HepG2 (cell line): ENCODE results near the gene DIP2C.

ENCODE experiments used
- ATF7 ChIP-seq, 2 experiments: fragments of 450-650 bp in 1 of 2; sonication (generic) in 1 of 2; formaldehyde crosslinking in 1 of 2; IDR thresholded peaks; 2 replicates each; pipeline versions ENCODE4 v1.4.0 to v1.6.1; 2016 to 2020; ENCODE audit warnings: antibody characterized with exemption in 1 of 2, mild to moderate bottlenecking in 1 of 2, missing genetic modification reagents in 1 of 2
- EED ChIP-seq: sonication (generic); formaldehyde crosslinking; IDR thresholded peaks from 2 replicates; pipeline ENCODE4 v1.5.0; 2020; ENCODE audit warnings: mild to moderate bottlenecking, missing genetic modification reagents
- PCBP1 ChIP-seq: fragments of 200-400 bp; formaldehyde crosslinking; IDR thresholded peaks from 2 replicates; pipeline ENCODE4 v1.6.1; 2017; ENCODE audit warnings: mild to moderate bottlenecking, low read depth, low read length, borderline replicate concordance
- POLR2A ChIP-seq, 2 experiments: IDR thresholded peaks; 2 replicates each; pipeline ENCODE4 v1.6.1; 2011; ENCODE audit warnings: low read depth in 2 of 2, low read length in 2 of 2, mild to moderate bottlenecking in 1 of 2, moderate library complexity in 1 of 2; ENCODE audit not compliant: insufficient read depth in 1 of 2
- RFX5 ChIP-seq: IDR thresholded peaks from 2 replicates; pipeline ENCODE4 v1.6.1; 2011; ENCODE audit warnings: low read depth, low read length, improper control_type of control experiment
- TCF7L2 ChIP-seq: IDR thresholded peaks from 2 replicates; pipeline ENCODE4 v1.6.1; 2011; ENCODE audit warnings: mild to moderate bottlenecking, low read depth, low read length, moderate library complexity
- TF ChIP-seq, protein P1 (sequence below): sonication (generic); formaldehyde crosslinking; IDR thresholded peaks from 2 replicates; pipeline ENCODE4 v1.5.0; 2020; ENCODE audit warnings: mild to moderate bottlenecking, missing genetic modification reagents, moderate library complexity
- TF ChIP-seq, protein P2 (sequence below): sonication (generic); formaldehyde crosslinking; IDR thresholded peaks from 2 replicates; pipeline ENCODE4 v1.4.0; 2020; ENCODE audit warnings: missing genetic modification reagents
- TF ChIP-seq, protein P3 (sequence below): sonication (generic); formaldehyde crosslinking; conservative IDR thresholded peaks from 2 replicates; pipeline ENCODE4 v1.4.0; 2020; ENCODE audit warnings: missing genetic modification reagents
- TF ChIP-seq, protein P4 (sequence below): sonication (generic); formaldehyde crosslinking; IDR thresholded peaks from 2 replicates; pipeline ENCODE4 v1.4.0; 2020; ENCODE audit warnings: missing genetic modification reagents, mild to moderate bottlenecking, borderline replicate concordance
- TF ChIP-seq, protein P5 (sequence below): IDR thresholded peaks from 2 replicates; pipeline ENCODE4 v1.6.1; 2012; ENCODE audit warnings: inconsistent platforms

DNA sequence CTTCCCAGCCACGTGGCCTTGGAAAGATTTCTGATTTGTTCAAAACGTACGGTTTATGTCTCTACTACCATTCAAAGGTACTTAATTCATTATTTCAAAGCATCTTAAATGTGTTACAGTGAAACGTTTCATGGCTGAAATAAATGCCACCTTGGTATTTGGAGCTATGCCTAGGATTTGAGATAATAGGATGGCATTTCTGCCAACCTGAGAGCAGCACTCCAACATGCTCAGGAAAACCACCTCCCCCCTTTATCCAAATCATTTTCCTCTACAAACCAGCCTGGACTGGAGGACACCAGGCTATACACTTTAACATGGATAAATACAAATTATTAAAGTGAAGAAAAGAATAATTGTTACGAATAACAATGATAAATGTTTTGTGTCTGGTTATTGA, 293.4 kb downstream of the DIP2C start:
- TF ChIP-seq, protein P1, sequence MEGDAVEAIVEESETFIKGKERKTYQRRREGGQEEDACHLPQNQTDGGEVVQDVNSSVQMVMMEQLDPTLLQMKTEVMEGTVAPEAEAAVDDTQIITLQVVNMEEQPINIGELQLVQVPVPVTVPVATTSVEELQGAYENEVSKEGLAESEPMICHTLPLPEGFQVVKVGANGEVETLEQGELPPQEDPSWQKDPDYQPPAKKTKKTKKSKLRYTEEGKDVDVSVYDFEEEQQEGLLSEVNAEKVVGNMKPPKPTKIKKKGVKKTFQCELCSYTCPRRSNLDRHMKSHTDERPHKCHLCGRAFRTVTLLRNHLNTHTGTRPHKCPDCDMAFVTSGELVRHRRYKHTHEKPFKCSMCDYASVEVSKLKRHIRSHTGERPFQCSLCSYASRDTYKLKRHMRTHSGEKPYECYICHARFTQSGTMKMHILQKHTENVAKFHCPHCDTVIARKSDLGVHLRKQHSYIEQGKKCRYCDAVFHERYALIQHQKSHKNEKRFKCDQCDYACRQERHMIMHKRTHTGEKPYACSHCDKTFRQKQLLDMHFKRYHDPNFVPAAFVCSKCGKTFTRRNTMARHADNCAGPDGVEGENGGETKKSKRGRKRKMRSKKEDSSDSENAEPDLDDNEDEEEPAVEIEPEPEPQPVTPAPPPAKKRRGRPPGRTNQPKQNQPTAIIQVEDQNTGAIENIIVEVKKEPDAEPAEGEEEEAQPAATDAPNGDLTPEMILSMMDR (CRISPR knock-in tag), result no peak
- TF ChIP-seq TCF7L2 (no peak), EED (CRISPR knock-in tag) (no peak), RFX5 (no peak), PCBP1 (no peak), POLR2A (IDR thresholded peaks at IDR 0.05; ENCODE audit: insufficient read depth in 1 of 2, low read depth in 2 of 2, low read length in 2 of 2) (no peak), ATF7 (IDR thresholded peaks at IDR 0.05) (no peak), ATF7 (CRISPR knock-in tag; IDR thresholded peaks at IDR 0.05) (no peak)
- TF ChIP-seq, protein P2, sequence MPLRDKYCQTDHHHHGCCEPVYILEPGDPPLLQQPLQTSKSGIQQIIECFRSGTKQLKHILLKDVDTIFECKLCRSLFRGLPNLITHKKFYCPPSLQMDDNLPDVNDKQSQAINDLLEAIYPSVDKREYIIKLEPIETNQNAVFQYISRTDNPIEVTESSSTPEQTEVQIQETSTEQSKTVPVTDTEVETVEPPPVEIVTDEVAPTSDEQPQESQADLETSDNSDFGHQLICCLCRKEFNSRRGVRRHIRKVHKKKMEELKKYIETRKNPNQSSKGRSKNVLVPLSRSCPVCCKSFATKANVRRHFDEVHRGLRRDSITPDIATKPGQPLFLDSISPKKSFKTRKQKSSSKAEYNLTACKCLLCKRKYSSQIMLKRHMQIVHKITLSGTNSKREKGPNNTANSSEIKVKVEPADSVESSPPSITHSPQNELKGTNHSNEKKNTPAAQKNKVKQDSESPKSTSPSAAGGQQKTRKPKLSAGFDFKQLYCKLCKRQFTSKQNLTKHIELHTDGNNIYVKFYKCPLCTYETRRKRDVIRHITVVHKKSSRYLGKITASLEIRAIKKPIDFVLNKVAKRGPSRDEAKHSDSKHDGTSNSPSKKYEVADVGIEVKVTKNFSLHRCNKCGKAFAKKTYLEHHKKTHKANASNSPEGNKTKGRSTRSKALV, result no peak
- TF ChIP-seq, protein P3, sequence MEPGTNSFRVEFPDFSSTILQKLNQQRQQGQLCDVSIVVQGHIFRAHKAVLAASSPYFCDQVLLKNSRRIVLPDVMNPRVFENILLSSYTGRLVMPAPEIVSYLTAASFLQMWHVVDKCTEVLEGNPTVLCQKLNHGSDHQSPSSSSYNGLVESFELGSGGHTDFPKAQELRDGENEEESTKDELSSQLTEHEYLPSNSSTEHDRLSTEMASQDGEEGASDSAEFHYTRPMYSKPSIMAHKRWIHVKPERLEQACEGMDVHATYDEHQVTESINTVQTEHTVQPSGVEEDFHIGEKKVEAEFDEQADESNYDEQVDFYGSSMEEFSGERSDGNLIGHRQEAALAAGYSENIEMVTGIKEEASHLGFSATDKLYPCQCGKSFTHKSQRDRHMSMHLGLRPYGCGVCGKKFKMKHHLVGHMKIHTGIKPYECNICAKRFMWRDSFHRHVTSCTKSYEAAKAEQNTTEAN (CRISPR knock-in tag), result no peak
- TF ChIP-seq, protein P4, sequence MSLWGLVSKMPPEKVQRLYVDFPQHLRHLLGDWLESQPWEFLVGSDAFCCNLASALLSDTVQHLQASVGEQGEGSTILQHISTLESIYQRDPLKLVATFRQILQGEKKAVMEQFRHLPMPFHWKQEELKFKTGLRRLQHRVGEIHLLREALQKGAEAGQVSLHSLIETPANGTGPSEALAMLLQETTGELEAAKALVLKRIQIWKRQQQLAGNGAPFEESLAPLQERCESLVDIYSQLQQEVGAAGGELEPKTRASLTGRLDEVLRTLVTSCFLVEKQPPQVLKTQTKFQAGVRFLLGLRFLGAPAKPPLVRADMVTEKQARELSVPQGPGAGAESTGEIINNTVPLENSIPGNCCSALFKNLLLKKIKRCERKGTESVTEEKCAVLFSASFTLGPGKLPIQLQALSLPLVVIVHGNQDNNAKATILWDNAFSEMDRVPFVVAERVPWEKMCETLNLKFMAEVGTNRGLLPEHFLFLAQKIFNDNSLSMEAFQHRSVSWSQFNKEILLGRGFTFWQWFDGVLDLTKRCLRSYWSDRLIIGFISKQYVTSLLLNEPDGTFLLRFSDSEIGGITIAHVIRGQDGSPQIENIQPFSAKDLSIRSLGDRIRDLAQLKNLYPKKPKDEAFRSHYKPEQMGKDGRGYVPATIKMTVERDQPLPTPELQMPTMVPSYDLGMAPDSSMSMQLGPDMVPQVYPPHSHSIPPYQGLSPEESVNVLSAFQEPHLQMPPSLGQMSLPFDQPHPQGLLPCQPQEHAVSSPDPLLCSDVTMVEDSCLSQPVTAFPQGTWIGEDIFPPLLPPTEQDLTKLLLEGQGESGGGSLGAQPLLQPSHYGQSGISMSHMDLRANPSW (CRISPR knock-in tag), result no peak
- TF ChIP-seq, protein P5, sequence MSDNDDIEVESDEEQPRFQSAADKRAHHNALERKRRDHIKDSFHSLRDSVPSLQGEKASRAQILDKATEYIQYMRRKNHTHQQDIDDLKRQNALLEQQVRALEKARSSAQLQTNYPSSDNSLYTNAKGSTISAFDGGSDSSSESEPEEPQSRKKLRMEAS, result no peak
